OCI-LY1 (cell line): ENCODE measurements around the gene LPCAT1.
"Not testable (repeated sequence)": the region's sequence is repeated elsewhere in the genome, so short reads cannot be mapped to it uniquely, and the experiment has no call there.

Experiments used
- H2AFZ ChIP-seq: fragments of 200-600 bp; sonication (generic), shearing (Covaris generic); 2 replicates; pipeline ENCODE4 v1.6.0; 2014; ENCODE audit warnings: antibody characterized with exemption, mild to moderate bottlenecking, low read length
- H3F3A ChIP-seq: fragments of 200-600 bp; sonication (generic), shearing (Covaris generic); 2 replicates; pipeline ENCODE4 v1.6.0; 2014; ENCODE audit warnings: mild to moderate bottlenecking, antibody characterized with exemption, low read length, moderate library complexity; ENCODE audit not compliant: insufficient read depth
- H3K27ac ChIP-seq: fragments of 200-600 bp; sonication (generic); 2 replicates; pipeline ENCODE4 v1.5.1; 2014; ENCODE audit warnings: low read length, mixed run types, mild to moderate bottlenecking, low read depth; ENCODE audit not compliant: poor library complexity, severe bottlenecking
- H3K27me3 ChIP-seq: fragments of 200-600 bp; sonication (generic); 2 replicates; pipeline ENCODE4 v1.6.0; 2014; ENCODE audit warnings: antibody characterized with exemption, mild to moderate bottlenecking, low read length, moderate library complexity; ENCODE audit not compliant: insufficient read depth
- H3K36me3 ChIP-seq: fragments of 200-600 bp; sonication (generic); 2 replicates; pipeline ENCODE4 v1.6.1; 2014; ENCODE audit warnings: mild to moderate bottlenecking, antibody characterized with exemption, low read length, moderate library complexity, mixed read lengths; ENCODE audit not compliant: insufficient read depth
- H3K4me1 ChIP-seq: fragments of 200-600 bp; sonication (generic); 2 replicates; pipeline ENCODE4 v1.5.1; 2014; ENCODE audit warnings: mild to moderate bottlenecking, low read length, moderate library complexity; ENCODE audit not compliant: insufficient read depth, severe bottlenecking
- H3K4me2 ChIP-seq: fragments of 200-600 bp; sonication (generic), shearing (Covaris generic); 2 replicates; pipeline ENCODE4 v1.6.1; 2014; ENCODE audit warnings: low read length
- H3K4me3 ChIP-seq: fragments of 200-600 bp; sonication (generic); 2 replicates; pipeline ENCODE4 v1.5.1; 2014; ENCODE audit warnings: low read length, low read depth, mild to moderate bottlenecking, mixed read lengths; ENCODE audit not compliant: poor library complexity, severe bottlenecking
- H3K79me2 ChIP-seq: fragments of 200-600 bp; shearing (Covaris generic); 2 replicates; pipeline ENCODE4 v1.6.1; 2016; ENCODE audit warnings: mixed run types, low read length, mixed read lengths; ENCODE audit not compliant: insufficient read depth
- H3K9ac ChIP-seq: fragments of 200-600 bp; sonication (generic), shearing (Covaris generic); 2 replicates; pipeline ENCODE4 v1.6.1; 2014; ENCODE audit warnings: mild to moderate bottlenecking, low read length, mixed read lengths
- H3K9me2 ChIP-seq: fragments of 200-600 bp; sonication (generic), shearing (Covaris generic); 2 replicates; pipeline ENCODE4 v1.6.1; 2014; ENCODE audit warnings: low read depth, mild to moderate bottlenecking, low read length, mixed read lengths
- H3K9me3 ChIP-seq: fragments of 200-600 bp; shearing (Covaris generic); 2 replicates; pipeline ENCODE4 v1.6.1; 2014; ENCODE audit warnings: low read length, mixed read lengths
- H4K20me1 ChIP-seq: fragments of 200-600 bp; sonication (generic), shearing (Covaris generic); 2 replicates; pipeline ENCODE4 v1.6.0; 2016; ENCODE audit warnings: mild to moderate bottlenecking, low read length; ENCODE audit not compliant: insufficient read depth
- CTCF ChIP-seq: fragments of 200-600 bp; sonication (generic), shearing (Covaris generic); IDR thresholded peaks from 2 replicates; pipeline ENCODE4 v1.5.1; 2017; ENCODE audit warnings: mild to moderate bottlenecking, antibody characterized with exemption, low read length, moderate library complexity, mixed read lengths
- EZH2 ChIP-seq: fragments of 200-600 bp; sonication (generic), shearing (Covaris generic); IDR thresholded peaks from 2 replicates; pipeline ENCODE4 v1.8.0; 2017; ENCODE audit warnings: borderline replicate concordance, mixed run types, mild to moderate bottlenecking, antibody characterized with exemption, low read length, moderate library complexity, mixed read lengths

The LPCAT1 gene

GRCh38 chr5:1563051-1563461 lies 39.3 kb upstream of the LPCAT1 start:
- peaks cover 16% of the 10 kb centered on the region; the same call in 1 of the 2 replicates for H3K27me3 ChIP-seq
- H3K9me3 ChIP-seq: peaks cover 4% of the 10 kb centered on the region; the same call in 1 of the 2 replicates
- H3K9ac ChIP-seq: no peak overlapping the region
- no peaks in the 10 kb centered on the region for H3K79me2 ChIP-seq
- no peak overlapping the region for H3K27ac ChIP-seq
- H3K9me2 ChIP-seq: no peaks in the 10 kb centered on the region
- no peaks in the 10 kb centered on the region for H4K20me1 ChIP-seq
- H3K4me1 ChIP-seq: no peaks in the 10 kb centered on the region
- H3K4me3 ChIP-seq: no peak overlapping the region
- H3K36me3 ChIP-seq: no peaks in the 10 kb centered on the region
- no peak for TF ChIP-seq EZH2
- TF ChIP-seq CTCF: no peak
- H3K4me2 ChIP-seq: no peak overlapping the region
- H2AFZ ChIP-seq: no peak overlapping the region
- H3F3A ChIP-seq: no peaks in the 10 kb centered on the region

- Histone ChIP-seq H2AFZ (no peak overlapping the region), H3K79me2 (no peaks in the 10 kb centered on the region), H3K36me3 (no peaks in the 10 kb centered on the region), H3K4me2 (no peak overlapping the region), H3K27ac (no peak overlapping the region), H4K20me1 (no peaks in the 10 kb centered on the region), H3K4me3 (no peak overlapping the region), H3K27me3 (peaks cover 16% of the 10 kb centered on the region; the same call in 1 of the 2 replicates), H3K9me2 (no peaks in the 10 kb centered on the region), H3K9ac (no peak overlapping the region), H3K4me1 (no peaks in the 10 kb centered on the region), H3F3A (no peaks in the 10 kb centered on the region), H3K9me3 (peaks cover 4% of the 10 kb centered on the region; the same call in 1 of the 2 replicates)
- no peak for TF ChIP-seq CTCF
- no peak for TF ChIP-seq EZH2
Measured at GRCh38 chr5:1562599-1562998, 38.8 kb upstream of the LPCAT1 start.

GRCh38 chr5:1561402-1561929 lies 37.7 kb upstream of the LPCAT1 start:
- no peak for TF ChIP-seq EZH2
- TF ChIP-seq CTCF: no peak
- Histone ChIP-seq H3F3A (no peaks in the 10 kb centered on the region), H3K79me2 (no peaks in the 10 kb centered on the region), H3K9me2 (no peaks in the 10 kb centered on the region), H2AFZ (no peak overlapping the region), H3K9me3 (peaks cover 4% of the 10 kb centered on the region; the same call in 1 of the 2 replicates), H4K20me1 (no peaks in the 10 kb centered on the region), H3K4me2 (no peak overlapping the region), H3K4me1 (no peaks in the 10 kb centered on the region), H3K4me3 (no peak overlapping the region), H3K27me3 (peaks cover 16% of the 10 kb centered on the region; the same call in 1 of the 2 replicates), H3K27ac (no peak overlapping the region), H3K9ac (no peak overlapping the region), H3K36me3 (no peaks in the 10 kb centered on the region)

- H3K4me2 ChIP-seq, H3K36me3 ChIP-seq, H3K9ac ChIP-seq, H3K9me3 ChIP-seq, H4K20me1 ChIP-seq, H3K9me2 ChIP-seq, H3K4me3 ChIP-seq, H3K4me1 ChIP-seq, H2AFZ ChIP-seq, H3F3A ChIP-seq, H3K27ac ChIP-seq, H3K79me2 ChIP-seq: not testable (repeated sequence)
- peaks cover 16% of the 10 kb centered on the region; the same call in 1 of the 2 replicates for H3K27me3 ChIP-seq
Measured at GRCh38 chr5:1560499-1560898, 36.7 kb upstream of the LPCAT1 start.
